ENCODE measurements around the gene BCL2L15. TPM values are rescaled to one million over a fixed set of nuclear protein-coding genes. Genes with fewer than 3 reads are reported as not detected.

Gene BCL2L15
- total RNA-seq, 2 donors from 2014 or later, result 116 to 191 TPM

GRCh38 chr1:113916974-113917373 lies 29.6 kb upstream of the BCL2L15 start:
- no peak overlapping the region for H3K4me3 ChIP-seq
- H3K9me3 ChIP-seq, result no peaks in the 10 kb centered on the region
- no peaks in the 10 kb centered on the region for H3K36me3 ChIP-seq
- TF ChIP-seq CTCF (IDR thresholded peaks at IDR 0.05), result no peak
- no peak overlapping the region for H3K27ac ChIP-seq
- H3K9ac ChIP-seq (ENCODE audit: low read depth in 2 of 2, low read length in 2 of 2), result no peak overlapping the region
- intact Hi-C loops (cut with DNase I), result no loop called here
- no peak for DNase-seq
- H3K4me1 ChIP-seq, result no peaks in the 10 kb centered on the region
- no peaks in the 10 kb centered on the region for H3K27me3 ChIP-seq

GRCh38 chr1:113913887-113914664 lies 26.7 kb upstream of the BCL2L15 start:
- Histone ChIP-seq H3K9me3 (no peaks in the 10 kb centered on the region), H3K27ac (no peak overlapping the region), H3K4me3 (no peak overlapping the region), H3K36me3 (no peaks in the 10 kb centered on the region), H3K4me1 (no peaks in the 10 kb centered on the region), H3K9ac (ENCODE audit: low read depth in 2 of 2, low read length in 2 of 2) (no peak overlapping the region), H3K27me3 (no peaks in the 10 kb centered on the region)
- intact Hi-C loops (cut with DNase I), result no loop called here
- no peak for DNase-seq
- no peak for TF ChIP-seq CTCF (IDR thresholded peaks at IDR 0.05)

GRCh38 chr1:113913312-113913668 lies 25.9 kb upstream of the BCL2L15 start:
- intact Hi-C loops (cut with DNase I), result no loop called here
- Histone ChIP-seq H3K27me3 (no peaks in the 10 kb centered on the region), H3K27ac (no peak overlapping the region), H3K4me3 (no peak overlapping the region), H3K9ac (ENCODE audit: low read depth in 2 of 2, low read length in 2 of 2) (no peak overlapping the region), H3K9me3 (no peaks in the 10 kb centered on the region), H3K4me1 (no peaks in the 10 kb centered on the region), H3K36me3 (no peaks in the 10 kb centered on the region)
- TF ChIP-seq CTCF (IDR thresholded peaks at IDR 0.05), result no peak
- no peak for DNase-seq

- Histone ChIP-seq H3K4me3 (no peak overlapping the region), H3K27ac (no peak overlapping the region), H3K27me3 (no peaks in the 10 kb centered on the region), H3K4me1 (no peaks in the 10 kb centered on the region), H3K9ac (ENCODE audit: low read depth in 2 of 2, low read length in 2 of 2) (no peak overlapping the region), H3K36me3 (no peaks in the 10 kb centered on the region), H3K9me3 (no peaks in the 10 kb centered on the region)
- intact Hi-C loops (cut with DNase I), result no loop called here
- DNase-seq, result no peak
- TF ChIP-seq CTCF (IDR thresholded peaks at IDR 0.05), result no peak
Measured at GRCh38 chr1:113912594-113913311, 25.4 kb upstream of the BCL2L15 start.

GRCh38 chr1:113905435-113905861 lies 18.1 kb upstream of the BCL2L15 start:
- Histone ChIP-seq H3K36me3 (no peaks in the 10 kb centered on the region), H3K9ac (ENCODE audit: low read depth in 2 of 2, low read length in 2 of 2) (peak overlapping the region; percentile 78 to 94), H3K27ac (peak overlapping the region; percentile 93), H3K4me1 (peaks cover 10% of the 10 kb centered on the region), H3K4me3 (peak overlapping the region; percentile 58), H3K27me3 (no peaks in the 10 kb centered on the region), H3K9me3 (no peaks in the 10 kb centered on the region)
- DNase-seq, result no peak
- intact Hi-C loops (cut with DNase I), result loop anchor here (2.0 kb wide), 2 partner anchors 23 to 69 kb away; partner anchors contain the start of gene HIPK1
- TF ChIP-seq CTCF (IDR thresholded peaks at IDR 0.05), result no peak

All from colonic mucosa (tissue), 4 donors.